HepG2 (cell line): ENCODE measurements around the gene CCDC150. TPM values are rescaled to one million over a fixed set of nuclear protein-coding genes. Genes with fewer than 3 reads are reported as not detected.

ENCODE experiments used
- ATAC-seq: fragments of 200-7000 bp; cut with Tn5 transposase; 3 replicates; pipeline ENCODE4 v1.9.1; 2020; ENCODE audit warnings: mild to moderate bottlenecking, moderate library complexity
- BruUV-seq: library from RNA; stranded (reverse); fragments of 400-500 nt; replicated peaks from 2 replicates; lab custom pipeline; 2021; lab: Mats Ljungman, UMichigan
- CTCF ChIA-PET: fragments of 300-600 bp; formaldehyde crosslinking; extraction: SDS; loops from one replicate; lab custom pipeline; 2021; ENCODE audit warnings: low total read pairs, inconsistent platforms, low intra/inter-chr PET ratio; lab: Yijun Ruan, JAX
- POLR2A ChIA-PET: fragments of 350-600 bp; sonication (Branson Sonifier 250); formaldehyde crosslinking; loops from one replicate; lab custom pipeline; 2020; ENCODE audit warnings: antibody characterized with exemption, inconsistent platforms; lab: Yijun Ruan, JAX
- DNase-seq: peaks from one replicate; pipeline ENCODE4 v3.0.0-alpha.2; 2015; ENCODE audit warnings: low spot score
- FAIRE-seq: peaks from 3 replicates; lab custom pipeline; 2011; peaks lifted over from hg19 to GRCh38; lab: Jason Lieb, UNC
- H2AFZ ChIP-seq: one replicate; pipeline ENCODE4 v1.6.1; 2011; ENCODE audit warnings: low read length, inconsistent platforms
- H3K27ac ChIP-seq: fragments of 300-600 bp; 3 replicates; pipeline ENCODE4 v1.8.0; 2011; ENCODE audit warnings: mixed run types, mild to moderate bottlenecking, mixed read lengths, low read length, inconsistent platforms; ENCODE audit not compliant: insufficient read depth; ENCODE audit errors: extremely low read length
- H3K27me3 ChIP-seq, 2 experiments: fragments of 200-600 bp in 1 of 2; 2 replicates in 1 of 2; 3 replicates in 1 of 2; pipeline versions ENCODE4 v1.6.0 to v1.8.0; 2011; ENCODE audit warnings: low read length in 2 of 2, mild to moderate bottlenecking in 2 of 2, moderate library complexity in 2 of 2, inconsistent platforms in 1 of 2; ENCODE audit not compliant: insufficient read depth in 2 of 2, control insufficient read depth in 1 of 2
- H3K36me3 ChIP-seq, 2 experiments: fragments of 200-600 bp in 1 of 2; replicated peaks in 1 of 2; 2 replicates in 1 of 2; 3 replicates in 1 of 2; pipeline versions ENCODE4 v1.5.1 to v1.8.0; 2011; ENCODE audit warnings: low read length in 2 of 2, inconsistent platforms in 1 of 2; ENCODE audit not compliant: insufficient read depth in 2 of 2, control insufficient read depth in 1 of 2
- H3K4me1 ChIP-seq: 2 replicates; pipeline ENCODE4 v1.5.1; 2012; ENCODE audit warnings: low read length, inconsistent platforms; ENCODE audit not compliant: insufficient read depth
- H3K4me2 ChIP-seq: 2 replicates; pipeline ENCODE4 v1.6.0; 2011; ENCODE audit warnings: low read depth, low read length, inconsistent platforms
- H3K4me3 ChIP-seq, 3 experiments: fragments of 200-600 bp in 1 of 3; sonication (generic), shearing (Covaris generic) in 1 of 3; replicated peaks in 1 of 3; 2 replicates each; pipeline ENCODE4 v1.5.1; 2011 to 2016; ENCODE audit warnings: low read length in 3 of 3, inconsistent platforms in 2 of 3, low read depth in 2 of 3, mild to moderate bottlenecking in 2 of 3, control low read depth in 1 of 3, mixed read lengths in 1 of 3; ENCODE audit not compliant: insufficient read depth in 1 of 3
- H3K79me2 ChIP-seq: one replicate; pipeline ENCODE4 v1.6.1; 2011; ENCODE audit warnings: low read length, inconsistent platforms; ENCODE audit not compliant: insufficient read depth
- H3K9ac ChIP-seq: 2 replicates; pipeline ENCODE4 v1.6.0; 2011; ENCODE audit warnings: mild to moderate bottlenecking, low read depth, low read length, inconsistent platforms; ENCODE audit not compliant: insufficient read depth
- H3K9me3 ChIP-seq: 2 replicates; pipeline ENCODE4 v1.5.1; 2012; ENCODE audit warnings: mild to moderate bottlenecking, low read length
- H4K20me1 ChIP-seq: 2 replicates; pipeline ENCODE4 v1.6.0; 2011; ENCODE audit warnings: inconsistent platforms, mild to moderate bottlenecking, low read length, moderate library complexity; ENCODE audit not compliant: insufficient read depth
- AGO2 ChIP-seq: fragments of 200-400 bp; formaldehyde crosslinking; optimal IDR thresholded peaks from 2 replicates; pipeline ENCODE3; 2017; ENCODE audit warnings: mild to moderate bottlenecking, low read depth, low read length, moderate library complexity
- AKAP8 ChIP-seq: sonication (generic); formaldehyde crosslinking; IDR thresholded peaks from 2 replicates; pipeline ENCODE4 v1.5.1; 2020; ENCODE audit warnings: mild to moderate bottlenecking, missing genetic modification reagents
- CENPX ChIP-seq: sonication (generic); formaldehyde crosslinking; IDR thresholded peaks from 2 replicates; pipeline ENCODE4 v1.9.0; 2021; ENCODE audit warnings: mild to moderate bottlenecking, missing genetic modification reagents, moderate library complexity
- FOXO1 ChIP-seq: sonication (generic); formaldehyde crosslinking; IDR thresholded peaks from 2 replicates; pipeline ENCODE4 v1.4.0; 2020; ENCODE audit warnings: missing genetic modification reagents
- U2AF2 ChIP-seq: fragments of 200-400 bp; formaldehyde crosslinking; IDR thresholded peaks from 2 replicates; pipeline ENCODE4 v1.6.1; 2017; ENCODE audit warnings: low read depth, mild to moderate bottlenecking, low read length
- ZFX ChIP-seq: sonication (generic); formaldehyde crosslinking; IDR thresholded peaks from 2 replicates; pipeline ENCODE4 v1.4.0; 2020; ENCODE audit warnings: mild to moderate bottlenecking, low read depth, missing genetic modification reagents, moderate library complexity
- in situ Hi-C: cut with HindIII; loops from 2 replicates; pipeline ENCODE4 v1.10.0; 2017; ENCODE audit warnings: low pct_unique_long_range_greater_than_20kb; ENCODE audit not compliant: extremely low pct_ligation_motif_present
- intact Hi-C: fragments of 100-400 bp; cut with micrococcal nuclease; formaldehyde crosslinking; loops from one replicate; pipeline ENCODE4 v1.10.0; 2022; ENCODE audit not compliant: unreplicated experiment
- polyA plus RNA-seq, 8 experiments: library from polyadenylated mRNA; depleted of rRNA in 3 of 8; stranded (reverse) in 7 of 8; unstranded in 1 of 8; fragments of >200 nt; fragmentation: Illumina TruSeq in 4 of 8; extraction: Trizol in 4 of 8; gene quantifications; 2 replicates each; pipeline versions ENCODE4 v1.2.1 to v1.2.3, GENCODE V29; 2011 to 2016; ENCODE audit warnings: low read depth in 4 of 8, missing spikeins in 1 of 8, mixed read lengths in 1 of 8; ENCODE audit not compliant: insufficient read depth in 1 of 8
- total RNA-seq, 5 experiments: library from RNA; depleted of rRNA; stranded (reverse); fragments of >200 nt; fragmentation: Illumina TruSeq; extraction: Trizol; gene quantifications; 2 replicates each; pipeline ENCODE4 v1.2.3, GENCODE V29; 2016; ENCODE audit warnings: low read depth in 1 of 5
- TF ChIP-seq, protein P1 (sequence below): sonication (generic); formaldehyde crosslinking; IDR thresholded peaks from 2 replicates; pipeline ENCODE4 v1.4.0; 2020; ENCODE audit warnings: mild to moderate bottlenecking, missing genetic modification reagents
- TF ChIP-seq, protein P2 (sequence below): sonication (generic); formaldehyde crosslinking; IDR thresholded peaks from 2 replicates; pipeline ENCODE4 v1.4.0; 2020; ENCODE audit warnings: missing genetic modification reagents, borderline replicate concordance
- TF ChIP-seq, protein P3 (sequence below): sonication (generic); formaldehyde crosslinking; IDR thresholded peaks from 2 replicates; pipeline ENCODE4 v1.5.1; 2020; ENCODE audit warnings: mild to moderate bottlenecking, missing genetic modification reagents
- TF ChIP-seq, protein P4 (sequence below): sonication (generic); formaldehyde crosslinking; IDR thresholded peaks from 2 replicates; pipeline ENCODE4 v1.8.0; 2022; ENCODE audit warnings: missing genetic modification reagents, mild to moderate bottlenecking, moderate library complexity, borderline replicate concordance

Gene CCDC150
- total and polyA plus RNA-seq, 2 of the 13 experiments (the other 11 are each of a cell fraction or from before 2014, with no cell fraction given), result 14.9 to 32.6 TPM

DNA sequence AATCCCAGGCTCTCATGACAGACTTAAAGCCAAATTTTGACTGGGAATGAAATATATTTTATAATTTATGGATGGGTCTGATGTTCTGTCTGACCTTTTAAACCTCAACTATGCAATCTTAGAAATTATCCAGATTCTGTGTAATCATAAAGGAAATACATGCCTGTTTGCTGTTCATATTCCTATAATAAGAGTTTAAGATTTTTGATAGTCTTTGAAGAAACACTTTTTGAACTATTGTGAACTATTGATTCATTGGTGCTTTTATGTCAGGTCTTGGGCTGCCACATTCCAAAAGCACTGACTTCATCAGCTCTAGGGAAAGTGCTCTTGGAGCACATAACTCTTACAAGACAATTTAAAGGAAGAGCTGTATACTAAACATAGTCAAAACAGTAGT is 64.2 kb downstream of the CCDC150 start:
- Histone ChIP-seq H4K20me1 (no peaks in the 10 kb centered on the region), H3K79me2 (no peaks in the 10 kb centered on the region), H3K4me1 (no peaks in the 10 kb centered on the region), H3K4me2 (no peak overlapping the region), H3K27ac (no peak overlapping the region), H3K4me3 (no peak overlapping the region), H3K36me3 (no peaks in the 10 kb centered on the region), H2AFZ (no peak overlapping the region), H3K9me3 (no peaks in the 10 kb centered on the region), H3K27me3 (no peaks in the 10 kb centered on the region), H3K9ac (no peak overlapping the region)
- in situ Hi-C loops (no loop called here), intact Hi-C loops (no loop called here)
- DNase-seq (no peak), ATAC-seq (no peak), FAIRE-seq (no peak)
- CTCF ChIA-PET, result no interaction called here
- BruUV-seq, result no TSS peak
- POLR2A ChIA-PET, result no interaction called here
- no peak for TF ChIP-seq ZFX (CRISPR knock-in tag)
- TF ChIP-seq AKAP8, result no peak
- TF ChIP-seq AGO2, result no peak
- TF ChIP-seq, protein P1, sequence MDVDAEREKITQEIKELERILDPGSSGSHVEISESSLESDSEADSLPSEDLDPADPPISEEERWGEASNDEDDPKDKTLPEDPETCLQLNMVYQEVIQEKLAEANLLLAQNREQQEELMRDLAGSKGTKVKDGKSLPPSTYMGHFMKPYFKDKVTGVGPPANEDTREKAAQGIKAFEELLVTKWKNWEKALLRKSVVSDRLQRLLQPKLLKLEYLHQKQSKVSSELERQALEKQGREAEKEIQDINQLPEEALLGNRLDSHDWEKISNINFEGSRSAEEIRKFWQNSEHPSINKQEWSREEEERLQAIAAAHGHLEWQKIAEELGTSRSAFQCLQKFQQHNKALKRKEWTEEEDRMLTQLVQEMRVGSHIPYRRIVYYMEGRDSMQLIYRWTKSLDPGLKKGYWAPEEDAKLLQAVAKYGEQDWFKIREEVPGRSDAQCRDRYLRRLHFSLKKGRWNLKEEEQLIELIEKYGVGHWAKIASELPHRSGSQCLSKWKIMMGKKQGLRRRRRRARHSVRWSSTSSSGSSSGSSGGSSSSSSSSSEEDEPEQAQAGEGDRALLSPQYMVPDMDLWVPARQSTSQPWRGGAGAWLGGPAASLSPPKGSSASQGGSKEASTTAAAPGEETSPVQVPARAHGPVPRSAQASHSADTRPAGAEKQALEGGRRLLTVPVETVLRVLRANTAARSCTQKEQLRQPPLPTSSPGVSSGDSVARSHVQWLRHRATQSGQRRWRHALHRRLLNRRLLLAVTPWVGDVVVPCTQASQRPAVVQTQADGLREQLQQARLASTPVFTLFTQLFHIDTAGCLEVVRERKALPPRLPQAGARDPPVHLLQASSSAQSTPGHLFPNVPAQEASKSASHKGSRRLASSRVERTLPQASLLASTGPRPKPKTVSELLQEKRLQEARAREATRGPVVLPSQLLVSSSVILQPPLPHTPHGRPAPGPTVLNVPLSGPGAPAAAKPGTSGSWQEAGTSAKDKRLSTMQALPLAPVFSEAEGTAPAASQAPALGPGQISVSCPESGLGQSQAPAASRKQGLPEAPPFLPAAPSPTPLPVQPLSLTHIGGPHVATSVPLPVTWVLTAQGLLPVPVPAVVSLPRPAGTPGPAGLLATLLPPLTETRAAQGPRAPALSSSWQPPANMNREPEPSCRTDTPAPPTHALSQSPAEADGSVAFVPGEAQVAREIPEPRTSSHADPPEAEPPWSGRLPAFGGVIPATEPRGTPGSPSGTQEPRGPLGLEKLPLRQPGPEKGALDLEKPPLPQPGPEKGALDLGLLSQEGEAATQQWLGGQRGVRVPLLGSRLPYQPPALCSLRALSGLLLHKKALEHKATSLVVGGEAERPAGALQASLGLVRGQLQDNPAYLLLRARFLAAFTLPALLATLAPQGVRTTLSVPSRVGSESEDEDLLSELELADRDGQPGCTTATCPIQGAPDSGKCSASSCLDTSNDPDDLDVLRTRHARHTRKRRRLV (CRISPR knock-in tag), result no peak
- no peak for TF ChIP-seq FOXO1 (CRISPR knock-in tag)
- no peak for TF ChIP-seq U2AF2
- TF ChIP-seq, protein P2, sequence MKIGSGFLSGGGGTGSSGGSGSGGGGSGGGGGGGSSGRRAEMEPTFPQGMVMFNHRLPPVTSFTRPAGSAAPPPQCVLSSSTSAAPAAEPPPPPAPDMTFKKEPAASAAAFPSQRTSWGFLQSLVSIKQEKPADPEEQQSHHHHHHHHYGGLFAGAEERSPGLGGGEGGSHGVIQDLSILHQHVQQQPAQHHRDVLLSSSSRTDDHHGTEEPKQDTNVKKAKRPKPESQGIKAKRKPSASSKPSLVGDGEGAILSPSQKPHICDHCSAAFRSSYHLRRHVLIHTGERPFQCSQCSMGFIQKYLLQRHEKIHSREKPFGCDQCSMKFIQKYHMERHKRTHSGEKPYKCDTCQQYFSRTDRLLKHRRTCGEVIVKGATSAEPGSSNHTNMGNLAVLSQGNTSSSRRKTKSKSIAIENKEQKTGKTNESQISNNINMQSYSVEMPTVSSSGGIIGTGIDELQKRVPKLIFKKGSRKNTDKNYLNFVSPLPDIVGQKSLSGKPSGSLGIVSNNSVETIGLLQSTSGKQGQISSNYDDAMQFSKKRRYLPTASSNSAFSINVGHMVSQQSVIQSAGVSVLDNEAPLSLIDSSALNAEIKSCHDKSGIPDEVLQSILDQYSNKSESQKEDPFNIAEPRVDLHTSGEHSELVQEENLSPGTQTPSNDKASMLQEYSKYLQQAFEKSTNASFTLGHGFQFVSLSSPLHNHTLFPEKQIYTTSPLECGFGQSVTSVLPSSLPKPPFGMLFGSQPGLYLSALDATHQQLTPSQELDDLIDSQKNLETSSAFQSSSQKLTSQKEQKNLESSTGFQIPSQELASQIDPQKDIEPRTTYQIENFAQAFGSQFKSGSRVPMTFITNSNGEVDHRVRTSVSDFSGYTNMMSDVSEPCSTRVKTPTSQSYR (CRISPR knock-in tag), result no peak
- TF ChIP-seq CENPX (CRISPR knock-in tag), result no peak
- TF ChIP-seq, protein P3, sequence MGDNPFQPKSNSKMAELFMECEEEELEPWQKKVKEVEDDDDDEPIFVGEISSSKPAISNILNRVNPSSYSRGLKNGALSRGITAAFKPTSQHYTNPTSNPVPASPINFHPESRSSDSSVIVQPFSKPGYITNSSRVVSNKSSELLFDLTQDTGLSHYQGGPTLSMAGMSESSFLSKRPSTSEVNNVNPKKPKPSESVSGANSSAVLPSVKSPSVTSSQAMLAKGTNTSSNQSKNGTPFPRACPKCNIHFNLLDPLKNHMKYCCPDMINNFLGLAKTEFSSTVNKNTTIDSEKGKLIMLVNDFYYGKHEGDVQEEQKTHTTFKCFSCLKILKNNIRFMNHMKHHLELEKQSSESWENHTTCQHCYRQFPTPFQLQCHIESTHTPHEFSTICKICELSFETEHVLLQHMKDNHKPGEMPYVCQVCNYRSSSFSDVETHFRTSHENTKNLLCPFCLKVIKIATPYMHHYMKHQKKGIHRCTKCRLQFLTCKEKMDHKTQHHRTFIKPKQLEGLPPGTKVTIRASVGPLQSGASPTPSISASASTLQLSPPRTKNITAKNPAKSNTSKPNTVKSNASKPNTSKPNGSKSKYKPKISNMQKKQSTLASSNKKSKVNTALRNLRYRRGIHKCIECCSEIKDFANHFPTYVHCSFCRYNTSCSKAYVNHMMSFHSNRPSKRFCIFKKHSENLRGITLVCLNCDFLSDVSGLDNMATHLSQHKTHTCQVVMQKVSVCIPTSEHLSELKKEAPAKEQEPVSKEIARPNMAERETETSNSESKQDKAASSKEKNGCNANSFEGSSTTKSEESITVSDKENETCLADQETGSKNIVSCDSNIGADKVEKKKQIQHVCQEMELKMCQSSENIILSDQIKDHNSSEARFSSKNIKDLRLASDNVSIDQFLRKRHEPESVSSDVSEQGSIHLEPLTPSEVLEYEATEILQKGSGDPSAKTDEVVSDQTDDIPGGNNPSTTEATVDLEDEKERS (CRISPR knock-in tag), result no peak
- TF ChIP-seq, protein P4, sequence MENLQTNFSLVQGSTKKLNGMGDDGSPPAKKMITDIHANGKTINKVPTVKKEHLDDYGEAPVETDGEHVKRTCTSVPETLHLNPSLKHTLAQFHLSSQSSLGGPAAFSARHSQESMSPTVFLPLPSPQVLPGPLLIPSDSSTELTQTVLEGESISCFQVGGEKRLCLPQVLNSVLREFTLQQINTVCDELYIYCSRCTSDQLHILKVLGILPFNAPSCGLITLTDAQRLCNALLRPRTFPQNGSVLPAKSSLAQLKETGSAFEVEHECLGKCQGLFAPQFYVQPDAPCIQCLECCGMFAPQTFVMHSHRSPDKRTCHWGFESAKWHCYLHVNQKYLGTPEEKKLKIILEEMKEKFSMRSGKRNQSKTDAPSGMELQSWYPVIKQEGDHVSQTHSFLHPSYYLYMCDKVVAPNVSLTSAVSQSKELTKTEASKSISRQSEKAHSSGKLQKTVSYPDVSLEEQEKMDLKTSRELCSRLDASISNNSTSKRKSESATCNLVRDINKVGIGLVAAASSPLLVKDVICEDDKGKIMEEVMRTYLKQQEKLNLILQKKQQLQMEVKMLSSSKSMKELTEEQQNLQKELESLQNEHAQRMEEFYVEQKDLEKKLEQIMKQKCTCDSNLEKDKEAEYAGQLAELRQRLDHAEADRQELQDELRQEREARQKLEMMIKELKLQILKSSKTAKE (CRISPR knock-in tag), result no peak
